GM13976 (cell line): ENCODE measurements around the gene CUBN.

Experiments used
- DNase-seq: peaks from one replicate; pipeline ENCODE4 v3.0.0; 2012; ENCODE audit warnings: low spot score
- in situ Hi-C: fragments of 300-500 bp; cut with MboI; formaldehyde crosslinking; loops from one replicate; pipeline ENCODE4 v1.12.0; 2022; ENCODE audit warnings: low sequenced_read_pairs, mixed read lengths, inconsistent platforms; ENCODE audit not compliant: unreplicated experiment
- TF ChIP-seq, protein P1 (sequence below): IDR thresholded peaks from 2 replicates; pipeline ENCODE4 v1.5.1; 2012; ENCODE audit warnings: borderline replicate concordance, mild to moderate bottlenecking; ENCODE audit not compliant: insufficient read depth; ENCODE audit errors: extremely low read depth, missing control alignments, control extremely low read depth

The CUBN gene

GRCh38 chr10:16967866-16968415, 161.7 kb downstream of the CUBN start:
- TF ChIP-seq, protein P1, sequence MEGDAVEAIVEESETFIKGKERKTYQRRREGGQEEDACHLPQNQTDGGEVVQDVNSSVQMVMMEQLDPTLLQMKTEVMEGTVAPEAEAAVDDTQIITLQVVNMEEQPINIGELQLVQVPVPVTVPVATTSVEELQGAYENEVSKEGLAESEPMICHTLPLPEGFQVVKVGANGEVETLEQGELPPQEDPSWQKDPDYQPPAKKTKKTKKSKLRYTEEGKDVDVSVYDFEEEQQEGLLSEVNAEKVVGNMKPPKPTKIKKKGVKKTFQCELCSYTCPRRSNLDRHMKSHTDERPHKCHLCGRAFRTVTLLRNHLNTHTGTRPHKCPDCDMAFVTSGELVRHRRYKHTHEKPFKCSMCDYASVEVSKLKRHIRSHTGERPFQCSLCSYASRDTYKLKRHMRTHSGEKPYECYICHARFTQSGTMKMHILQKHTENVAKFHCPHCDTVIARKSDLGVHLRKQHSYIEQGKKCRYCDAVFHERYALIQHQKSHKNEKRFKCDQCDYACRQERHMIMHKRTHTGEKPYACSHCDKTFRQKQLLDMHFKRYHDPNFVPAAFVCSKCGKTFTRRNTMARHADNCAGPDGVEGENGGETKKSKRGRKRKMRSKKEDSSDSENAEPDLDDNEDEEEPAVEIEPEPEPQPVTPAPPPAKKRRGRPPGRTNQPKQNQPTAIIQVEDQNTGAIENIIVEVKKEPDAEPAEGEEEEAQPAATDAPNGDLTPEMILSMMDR: no peak
- in situ Hi-C loops: no loop called here
- DNase-seq: no peak

- no peak for DNase-seq
- in situ Hi-C loops: no loop called here
- TF ChIP-seq, protein P1: no peak
These were observed 162.4 kb downstream of the CUBN start for GRCh38 chr10:16966991-16967865.

GRCh38 chr10:16965740-16966447, 163.7 kb downstream of the CUBN start:
- in situ Hi-C loops: no loop called here
- DNase-seq: no peak
- TF ChIP-seq, protein P1: no peak

GRCh38 chr10:16965344-16965616, 164.3 kb downstream of the CUBN start:
- in situ Hi-C loops: no loop called here
- no peak for DNase-seq
- TF ChIP-seq, protein P1: no peak

- TF ChIP-seq, protein P1: no peak
- no peak for DNase-seq
These were observed 164.9 kb downstream of the CUBN start for GRCh38 chr10:16964576-16965343.

DNA sequence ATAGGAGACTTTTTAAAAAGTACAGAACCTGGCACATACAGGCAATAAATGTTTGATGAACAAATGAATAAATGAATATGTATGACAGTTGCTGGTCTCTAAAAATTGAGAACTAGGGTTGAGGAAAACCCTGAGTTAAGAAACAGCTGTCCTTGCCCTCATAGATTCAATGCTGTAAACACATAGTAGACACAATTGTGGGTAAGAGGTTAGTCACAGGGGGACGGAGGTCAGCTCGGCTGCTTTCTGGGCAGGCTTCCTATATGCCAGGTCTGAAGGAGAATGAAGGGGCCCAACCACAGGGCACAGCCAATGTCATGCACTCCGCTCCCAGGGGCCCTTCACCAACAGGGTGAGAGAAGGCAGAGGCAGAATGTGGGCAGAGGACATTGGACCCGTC, 169.1 kb downstream of the CUBN start:
- in situ Hi-C loops: no loop called here
- TF ChIP-seq, protein P1: no peak
- no peak for DNase-seq

More at GRCh38 chr10:16964576-16965343, 164.9 kb downstream of the CUBN start:
- in situ Hi-C loops: no loop called here
